Neutrophil (primary cell): Measurements from ENCODE around the gene C19orf67.
A peak's percentile ranks its signal among the peaks of the same experiment; 100 is the strongest.

Experiments used
- H3K27ac ChIP-seq: fragments of 200-600 bp; sonication (generic); 2 replicates; pipeline ENCODE4 v1.5.1; 2016; ENCODE audit warnings: mild to moderate bottlenecking, moderate library complexity
- H3K27me3 ChIP-seq: fragments of 200-600 bp; sonication (generic); 2 replicates; pipeline ENCODE4 v1.6.0; 2016; ENCODE audit warnings: mild to moderate bottlenecking
- H3K36me3 ChIP-seq: fragments of 200-600 bp; sonication (generic); 2 replicates; pipeline ENCODE4 v1.5.1; 2017
- H3K4me1 ChIP-seq, 2 experiments: fragments of 200-600 bp in 1 of 2; sonication (generic) in 1 of 2; 1 replicate in 1 of 2; 2 replicates in 1 of 2; pipeline versions ENCODE4 v1.5.1 to v1.6.1; 2013 to 2016; ENCODE audit warnings: low read depth in 1 of 2, low read length in 1 of 2, mild to moderate bottlenecking in 1 of 2, moderate library complexity in 1 of 2; ENCODE audit not compliant: control insufficient read depth in 1 of 2, insufficient read depth in 1 of 2
- H3K4me3 ChIP-seq, 2 experiments: fragments of 200-600 bp in 1 of 2; sonication (generic) in 1 of 2; 1 replicate in 1 of 2; 2 replicates in 1 of 2; pipeline ENCODE4 v1.5.1; 2013 to 2016; ENCODE audit warnings: low read depth in 1 of 2, low read length in 1 of 2, mild to moderate bottlenecking in 1 of 2, moderate library complexity in 1 of 2
- H3K9me3 ChIP-seq: fragments of 200-600 bp; sonication (generic); 2 replicates; pipeline ENCODE4 v1.5.1; 2016
- TF ChIP-seq, protein P1 (sequence below): fragments of 200-600 bp; sonication (generic); IDR thresholded peaks from 2 replicates; pipeline ENCODE4 v1.5.1; 2016; ENCODE audit warnings: antibody characterized with exemption

Gene C19orf67

DNA sequence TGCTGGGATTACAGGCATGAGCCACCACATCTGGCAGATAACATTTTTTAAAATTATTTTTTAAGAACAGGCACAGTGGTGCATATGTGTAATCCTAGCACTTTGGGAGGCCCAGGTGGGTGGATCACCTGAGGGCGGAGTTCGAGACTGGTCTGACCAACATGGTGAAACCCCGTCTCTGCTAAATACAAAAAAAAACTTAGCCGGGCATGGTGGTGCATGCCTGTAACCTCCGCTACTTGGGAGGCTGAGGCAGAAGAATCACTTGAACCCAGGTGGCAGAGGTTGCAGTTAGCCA is 23.1 kb downstream of the C19orf67 start:
- TF ChIP-seq, protein P1, sequence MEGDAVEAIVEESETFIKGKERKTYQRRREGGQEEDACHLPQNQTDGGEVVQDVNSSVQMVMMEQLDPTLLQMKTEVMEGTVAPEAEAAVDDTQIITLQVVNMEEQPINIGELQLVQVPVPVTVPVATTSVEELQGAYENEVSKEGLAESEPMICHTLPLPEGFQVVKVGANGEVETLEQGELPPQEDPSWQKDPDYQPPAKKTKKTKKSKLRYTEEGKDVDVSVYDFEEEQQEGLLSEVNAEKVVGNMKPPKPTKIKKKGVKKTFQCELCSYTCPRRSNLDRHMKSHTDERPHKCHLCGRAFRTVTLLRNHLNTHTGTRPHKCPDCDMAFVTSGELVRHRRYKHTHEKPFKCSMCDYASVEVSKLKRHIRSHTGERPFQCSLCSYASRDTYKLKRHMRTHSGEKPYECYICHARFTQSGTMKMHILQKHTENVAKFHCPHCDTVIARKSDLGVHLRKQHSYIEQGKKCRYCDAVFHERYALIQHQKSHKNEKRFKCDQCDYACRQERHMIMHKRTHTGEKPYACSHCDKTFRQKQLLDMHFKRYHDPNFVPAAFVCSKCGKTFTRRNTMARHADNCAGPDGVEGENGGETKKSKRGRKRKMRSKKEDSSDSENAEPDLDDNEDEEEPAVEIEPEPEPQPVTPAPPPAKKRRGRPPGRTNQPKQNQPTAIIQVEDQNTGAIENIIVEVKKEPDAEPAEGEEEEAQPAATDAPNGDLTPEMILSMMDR, result no peak
- Histone ChIP-seq H3K27ac (no peak overlapping the region), H3K27me3 (peaks cover 58% of the 10 kb centered on the region), H3K4me3 (no peak overlapping the region), H3K9me3 (no peaks in the 10 kb centered on the region), H3K36me3 (no peaks in the 10 kb centered on the region), H3K4me1 (peaks cover 0 to 4% of the 10 kb centered on the region in 2 experiments)

DNA sequence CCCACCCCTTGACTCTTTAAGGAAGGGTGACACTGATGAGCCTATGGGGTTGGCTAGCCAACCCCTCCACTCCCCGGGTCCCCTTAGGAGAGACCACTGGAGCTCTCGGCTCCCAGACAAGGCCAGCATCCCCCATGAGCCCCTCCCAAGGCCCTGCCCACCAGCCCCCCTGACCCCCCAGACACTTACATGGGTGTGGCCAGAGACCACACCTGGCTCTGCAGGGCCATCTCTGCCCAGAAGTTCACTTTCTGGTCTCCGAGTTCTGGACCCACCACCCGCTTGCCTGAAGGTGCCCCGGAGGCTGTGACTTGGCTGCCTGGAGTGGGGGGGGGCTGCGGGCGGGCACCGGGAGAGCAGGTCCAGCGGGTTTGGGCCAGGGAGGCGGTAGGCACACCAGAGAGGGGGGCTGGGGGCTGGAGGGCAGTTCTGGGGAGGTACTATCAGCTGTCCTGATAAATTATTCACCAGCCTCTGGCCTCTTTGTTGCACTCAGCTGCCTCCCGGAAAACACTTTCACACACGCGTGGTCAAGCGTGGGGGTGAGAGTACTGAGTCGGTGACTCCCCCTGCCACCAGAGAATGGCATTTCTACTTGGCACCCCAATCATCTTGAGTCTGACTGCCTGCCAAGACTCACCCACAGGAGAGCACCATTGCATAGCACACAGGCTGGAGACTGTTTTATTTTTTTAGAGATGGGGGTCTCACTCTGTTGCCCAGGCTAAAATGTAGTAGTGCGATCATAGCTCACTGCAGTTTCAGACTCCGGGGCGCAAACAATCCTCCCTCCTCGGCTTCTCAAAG is 23.6 kb downstream of the C19orf67 start, which contains the start of gene PALM3:
PALM3 (minus strand) TSS at position 326 of the 807 bp plus-strand sequence; CDS start at position 230, 96 bp downstream.
- no peaks in the 10 kb centered on the region for H3K36me3 ChIP-seq
- H3K27me3 ChIP-seq, result peaks cover 64% of the 10 kb centered on the region
- no peak within 1 kb of the TSS for H3K27ac ChIP-seq
- TF ChIP-seq, protein P1, result no peak
- peaks cover 0 to 7% of the 10 kb centered on the region in 2 experiments for H3K4me1 ChIP-seq
- H3K4me3 ChIP-seq, result no peak within 1 kb of the TSS
- H3K9me3 ChIP-seq, result no peaks in the 10 kb centered on the region

DNA sequence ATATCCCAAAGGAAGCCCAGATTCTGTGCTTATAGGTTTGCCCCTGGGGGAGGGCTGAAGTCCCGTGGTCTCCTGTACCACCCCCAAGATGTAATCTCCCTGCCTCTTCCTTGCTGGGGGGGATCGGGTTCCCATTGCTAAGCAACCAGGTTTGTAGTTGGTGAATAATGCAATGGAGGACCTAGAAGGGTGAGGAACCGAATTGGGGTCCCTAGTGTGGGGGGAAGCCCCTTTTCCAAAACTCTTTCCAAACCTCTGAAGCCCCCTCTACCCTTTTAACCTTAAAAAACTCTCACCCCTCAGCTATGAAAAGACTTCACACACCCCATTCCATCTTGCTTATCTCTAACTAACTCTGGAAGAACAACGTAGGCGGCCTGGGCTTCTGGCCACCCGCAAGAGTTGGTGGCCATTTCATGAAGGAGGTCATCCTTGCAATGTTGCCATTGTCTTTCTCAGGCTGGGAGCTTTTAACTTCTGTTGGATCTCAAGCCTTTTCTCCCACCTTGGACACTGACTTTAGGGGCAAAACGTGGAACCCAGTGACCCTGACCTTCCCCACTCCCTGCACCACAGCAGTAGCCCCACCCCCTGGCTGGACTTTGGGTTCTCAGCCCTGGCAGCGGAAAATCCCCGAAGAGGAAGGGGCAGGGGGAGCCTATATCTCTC is 24.4 kb downstream of the C19orf67 start:
- H3K27me3 ChIP-seq, result peaks cover 66% of the 10 kb centered on the region
- H3K9me3 ChIP-seq, result no peaks in the 10 kb centered on the region

DNA sequence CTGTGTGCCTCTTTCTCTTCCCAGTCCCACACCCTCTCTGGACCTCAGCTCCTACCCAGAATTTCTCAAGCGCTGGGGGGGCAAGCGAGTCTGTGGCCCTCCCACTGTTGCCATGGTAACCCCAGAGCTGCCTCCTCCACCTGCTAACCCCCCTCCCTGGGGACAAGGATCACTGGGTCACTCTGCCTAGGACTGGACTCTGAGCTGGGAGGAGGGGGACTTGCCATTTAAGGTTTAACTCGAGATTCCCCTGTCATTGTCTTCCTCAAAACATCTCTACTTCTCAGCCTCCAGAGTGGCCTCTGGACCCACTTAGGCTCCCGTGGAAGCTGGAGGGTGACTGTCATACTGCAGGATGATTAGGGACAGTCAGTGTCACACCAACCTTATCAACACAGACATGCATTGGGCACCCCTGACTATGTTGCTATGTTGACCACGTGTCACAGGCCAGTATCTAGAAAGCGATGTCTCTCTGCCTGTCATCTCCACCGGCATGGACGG is 25.9 kb downstream of the C19orf67 start:
- Histone ChIP-seq H3K36me3 (no peaks in the 10 kb centered on the region), H3K27me3 (peaks cover 79% of the 10 kb centered on the region)
- TF ChIP-seq, protein P1, result no peak

More for the DNA sequence above, 24.4 kb downstream of the C19orf67 start:
- H3K4me3 ChIP-seq, result no peak overlapping the region
- TF ChIP-seq, protein P1, result no peak
- no peaks in the 10 kb centered on the region for H3K36me3 ChIP-seq
- peaks cover 0 to 7% of the 10 kb centered on the region in 2 experiments for H3K4me1 ChIP-seq
- no peak overlapping the region for H3K27ac ChIP-seq

DNA sequence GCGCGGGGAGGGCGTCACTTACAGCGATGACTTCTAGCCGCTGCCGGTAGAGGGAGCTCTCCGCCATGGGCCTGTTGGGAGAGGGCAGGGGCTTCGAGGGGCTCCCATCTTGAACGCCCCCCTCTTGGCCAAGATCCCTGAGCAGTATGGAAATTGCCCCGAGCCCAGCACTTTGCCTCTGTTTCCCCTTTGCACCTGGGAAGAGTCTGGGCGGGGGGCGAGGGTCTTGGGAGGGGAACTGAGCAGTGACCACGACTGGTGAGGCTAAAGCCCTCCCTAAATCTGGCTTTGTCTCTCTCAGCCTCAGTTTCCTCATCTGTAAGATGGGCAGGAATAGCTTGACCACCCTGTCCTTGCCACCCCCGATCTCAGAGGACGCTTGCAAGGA is 26.5 kb downstream of the C19orf67 start:
- peaks cover 85% of the 10 kb centered on the region for H3K27me3 ChIP-seq
- H3K4me1 ChIP-seq, result peaks cover 0 to 7% of the 10 kb centered on the region in 2 experiments
- no peaks in the 10 kb centered on the region for H3K36me3 ChIP-seq
- TF ChIP-seq, protein P1, result peak; percentile 63
- no peak overlapping the region for H3K27ac ChIP-seq
- H3K9me3 ChIP-seq, result no peaks in the 10 kb centered on the region
- no peak overlapping the region for H3K4me3 ChIP-seq

More for the DNA sequence above, 25.9 kb downstream of the C19orf67 start:
- H3K4me1 ChIP-seq, result peaks cover 0 to 7% of the 10 kb centered on the region in 2 experiments
- no peak overlapping the region for H3K27ac ChIP-seq
- no peaks in the 10 kb centered on the region for H3K9me3 ChIP-seq
- no peak overlapping the region for H3K4me3 ChIP-seq
